ENCODE measurements around the gene MAK. TPM values are rescaled to one million over a fixed set of nuclear protein-coding genes. Genes with fewer than 3 reads are reported as not detected.
"Not testable (repeated sequence)": the region's sequence is repeated elsewhere in the genome, so short reads cannot be mapped to it uniquely, and the experiment has no call there.

The MAK gene
- total RNA-seq, 1 experiment from 2014 or later = 0.20 TPM

DNA sequence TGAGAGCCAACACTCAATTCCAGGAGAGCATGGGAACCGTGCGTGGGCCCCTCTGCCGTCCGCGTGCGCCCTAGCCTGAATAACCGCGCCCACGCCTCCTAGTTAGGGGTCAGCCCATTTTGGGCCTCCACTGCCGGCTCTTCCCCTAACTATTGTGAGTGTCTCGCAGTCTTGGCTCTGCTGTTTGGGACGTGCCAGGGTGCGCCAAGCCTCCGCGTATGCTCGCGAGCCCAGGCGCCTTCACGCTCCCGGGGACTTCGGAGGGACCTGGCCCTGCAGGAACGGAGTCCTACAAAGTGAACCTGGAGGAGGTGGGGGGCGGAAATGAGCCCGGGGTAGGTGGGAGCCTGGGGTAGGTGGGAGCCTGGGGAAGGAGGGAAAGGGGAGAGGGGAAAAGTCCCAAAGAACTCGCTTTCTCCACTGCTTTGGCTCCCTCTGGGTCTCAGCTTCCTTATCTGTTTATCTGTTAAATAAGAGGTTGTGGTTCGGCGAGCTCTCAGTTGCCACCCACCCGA lies 44.4 kb upstream of the MAK start:
- H3K9me3 ChIP-seq (ENCODE audit: control insufficient read depth, low read depth, low read length) = no peaks in the 10 kb centered on the region
- no peak overlapping the region for H3K27ac ChIP-seq (ENCODE audit: insufficient read length, low read depth, low read length)
- DNase-seq = peak; percentile 76
- peak overlapping the region; percentile 67 to 86 for H3K4me3 Mint-ChIP-seq
- no peak overlapping the region for H2BK120ac ChIP-seq (ENCODE audit: low read depth, low read length, poor library complexity, severe bottlenecking)
- no peak overlapping the region for H3K23ac ChIP-seq (ENCODE audit: insufficient read length, low read depth, low read length)
- H2AFZ ChIP-seq (ENCODE audit: low read length) = no peak overlapping the region
- H4K91ac ChIP-seq (ENCODE audit: insufficient read length, low read depth, low read length) = no peak overlapping the region
- H3K4me1 ChIP-seq (ENCODE audit: insufficient read depth, low read length) = no peaks in the 10 kb centered on the region
- H2BK15ac ChIP-seq (ENCODE audit: low read depth, low read length) = no peak overlapping the region
- no peak overlapping the region for H4K5ac ChIP-seq (ENCODE audit: insufficient read length, low read depth, low read length)
- WGBS (ENCODE audit: extremely low coverage, insufficient read length, low lambda C conversion rate) = no CpG with 5 or more reads among the region's 28 CpGs
- H3K9me3 Mint-ChIP-seq = no peaks in the 10 kb centered on the region
- peaks cover 13% of the 10 kb centered on the region; the same call in 1 of the 2 replicates for H3K27me3 ChIP-seq (ENCODE audit: insufficient read depth, low read length)
- H3K27me3 Mint-ChIP-seq (ENCODE audit: low read depth) = peaks cover 88% of the 10 kb centered on the region
- no peak overlapping the region for H3K18ac ChIP-seq (ENCODE audit: insufficient read length, low read depth, low read length)
- H3K14ac ChIP-seq (ENCODE audit: insufficient read depth, low read length) = no peak overlapping the region
- peaks cover 9 to 26% of the 10 kb centered on the region in 2 experiments for H3K4me1 Mint-ChIP-seq
- no peak overlapping the region for H2BK12ac ChIP-seq (ENCODE audit: insufficient read length, low read depth, low read length)
- H4K20me1 ChIP-seq (ENCODE audit: control insufficient read depth, insufficient read depth, insufficient read length) = no peaks in the 10 kb centered on the region
- TF ChIP-seq, protein P1, sequence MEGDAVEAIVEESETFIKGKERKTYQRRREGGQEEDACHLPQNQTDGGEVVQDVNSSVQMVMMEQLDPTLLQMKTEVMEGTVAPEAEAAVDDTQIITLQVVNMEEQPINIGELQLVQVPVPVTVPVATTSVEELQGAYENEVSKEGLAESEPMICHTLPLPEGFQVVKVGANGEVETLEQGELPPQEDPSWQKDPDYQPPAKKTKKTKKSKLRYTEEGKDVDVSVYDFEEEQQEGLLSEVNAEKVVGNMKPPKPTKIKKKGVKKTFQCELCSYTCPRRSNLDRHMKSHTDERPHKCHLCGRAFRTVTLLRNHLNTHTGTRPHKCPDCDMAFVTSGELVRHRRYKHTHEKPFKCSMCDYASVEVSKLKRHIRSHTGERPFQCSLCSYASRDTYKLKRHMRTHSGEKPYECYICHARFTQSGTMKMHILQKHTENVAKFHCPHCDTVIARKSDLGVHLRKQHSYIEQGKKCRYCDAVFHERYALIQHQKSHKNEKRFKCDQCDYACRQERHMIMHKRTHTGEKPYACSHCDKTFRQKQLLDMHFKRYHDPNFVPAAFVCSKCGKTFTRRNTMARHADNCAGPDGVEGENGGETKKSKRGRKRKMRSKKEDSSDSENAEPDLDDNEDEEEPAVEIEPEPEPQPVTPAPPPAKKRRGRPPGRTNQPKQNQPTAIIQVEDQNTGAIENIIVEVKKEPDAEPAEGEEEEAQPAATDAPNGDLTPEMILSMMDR (conservative IDR thresholded peaks at IDR 0.05) = no peak
- no peak overlapping the region for H3T11ph ChIP-seq (ENCODE audit: low read length)
- no peak overlapping the region for H3K27ac Mint-ChIP-seq
- H2BK20ac ChIP-seq (ENCODE audit: low read depth, low read length, poor library complexity, severe bottlenecking) = no peak overlapping the region
- no peak overlapping the region for H4K8ac ChIP-seq (replicated peaks; ENCODE audit: insufficient read length, low read depth, low read length)
- no peak overlapping the region for H2BK5ac ChIP-seq (ENCODE audit: insufficient read length, low read length)
- H3K4ac ChIP-seq (ENCODE audit: low read depth, low read length) = no peak overlapping the region
- H3K9ac ChIP-seq (ENCODE audit: extremely low read depth, insufficient read length, low read length) = no peak overlapping the region
- peaks cover 11% of the 10 kb centered on the region for H3K23me2 ChIP-seq (ENCODE audit: insufficient read length, low read depth, low read length, poor library complexity, severe bottlenecking)
- no peak overlapping the region for H2AK5ac ChIP-seq (ENCODE audit: insufficient read length, low read length)
- no peaks in the 10 kb centered on the region for H3K36me3 Mint-ChIP-seq (ENCODE audit: insufficient read depth in 1 of 3, low read depth in 3 of 3)
- H3K79me2 ChIP-seq (ENCODE audit: insufficient read depth, low read length) = no peaks in the 10 kb centered on the region
- no peak overlapping the region for H3K56ac ChIP-seq (ENCODE audit: insufficient read length, low read depth, low read length)
- H3K79me1 ChIP-seq (ENCODE audit: insufficient read depth, low read depth, low read length, poor library complexity, severe bottlenecking) = no peaks in the 10 kb centered on the region
- H3K4me2 ChIP-seq (ENCODE audit: insufficient read depth, insufficient read length, low read length) = peak overlapping the region; percentile 81

DNA sequence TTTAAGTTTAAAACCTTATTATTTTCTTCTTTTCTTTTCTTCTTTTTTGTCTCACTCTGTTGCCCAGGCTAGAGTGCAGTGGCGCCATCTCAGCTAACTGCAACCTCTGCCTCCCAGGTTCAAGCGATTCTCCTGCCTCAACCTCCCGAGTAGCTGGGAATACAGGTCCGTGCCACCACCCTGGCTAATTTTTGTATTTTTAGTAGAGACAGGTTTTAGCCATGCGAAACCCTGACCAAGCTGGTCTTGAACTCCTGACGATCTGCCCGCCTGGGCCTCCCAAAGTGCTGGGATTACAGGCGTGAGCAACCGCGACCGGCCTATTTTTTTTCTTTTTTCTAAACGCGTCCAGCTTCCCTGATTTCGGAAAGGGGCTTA lies 43.9 kb upstream of the MAK start:
- not testable (repeated sequence) for H3K23ac ChIP-seq (ENCODE audit: insufficient read length, low read depth, low read length); H3K27ac Mint-ChIP-seq; H3K79me2 ChIP-seq (ENCODE audit: insufficient read depth, low read length); H2BK20ac ChIP-seq (ENCODE audit: low read depth, low read length, poor library complexity, severe bottlenecking); H4K91ac ChIP-seq (ENCODE audit: insufficient read length, low read depth, low read length); H2AFZ ChIP-seq (ENCODE audit: low read length); H3K4ac ChIP-seq (ENCODE audit: low read depth, low read length); H4K20me1 ChIP-seq (ENCODE audit: control insufficient read depth, insufficient read depth, insufficient read length); H3K4me1 ChIP-seq (ENCODE audit: insufficient read depth, low read length); H3K14ac ChIP-seq (ENCODE audit: insufficient read depth, low read length); H3K9me3 ChIP-seq (ENCODE audit: control insufficient read depth, low read depth, low read length); H3K79me1 ChIP-seq (ENCODE audit: insufficient read depth, low read depth, low read length, poor library complexity, severe bottlenecking); H3K18ac ChIP-seq (ENCODE audit: insufficient read length, low read depth, low read length); H3K56ac ChIP-seq (ENCODE audit: insufficient read length, low read depth, low read length); H2BK5ac ChIP-seq (ENCODE audit: insufficient read length, low read length); H3K9ac ChIP-seq (ENCODE audit: extremely low read depth, insufficient read length, low read length); H2AK5ac ChIP-seq (ENCODE audit: insufficient read length, low read length); DNase-seq; H3T11ph ChIP-seq (ENCODE audit: low read length); H3K9me3 Mint-ChIP-seq; H3K36me3 Mint-ChIP-seq (ENCODE audit: insufficient read depth in 1 of 3, low read depth in 3 of 3); H2BK120ac ChIP-seq (ENCODE audit: low read depth, low read length, poor library complexity, severe bottlenecking); H4K5ac ChIP-seq (ENCODE audit: insufficient read length, low read depth, low read length); H2BK15ac ChIP-seq (ENCODE audit: low read depth, low read length); H4K8ac ChIP-seq (replicated peaks; ENCODE audit: insufficient read length, low read depth, low read length); H3K27ac ChIP-seq (ENCODE audit: insufficient read length, low read depth, low read length); H2BK12ac ChIP-seq (ENCODE audit: insufficient read length, low read depth, low read length)
- Histone ChIP-seq H3K23me2 (ENCODE audit: insufficient read length, low read depth, low read length, poor library complexity, severe bottlenecking) (peaks cover 11% of the 10 kb centered on the region), H3K27me3 (ENCODE audit: insufficient read depth, low read length) (peaks cover 13% of the 10 kb centered on the region; the same call in 1 of the 2 replicates), H3K4me2 (ENCODE audit: insufficient read depth, insufficient read length, low read length) (peak overlapping the region; percentile 81)
- Mint-ChIP-seq H3K4me3 (peak overlapping the region; percentile 67 to 86), H3K27me3 (ENCODE audit: low read depth) (peaks cover 86% of the 10 kb centered on the region), H3K4me1 (peaks cover 7 to 24% of the 10 kb centered on the region in 2 experiments)
- no CpG with 5 or more reads among the region's 14 CpGs for WGBS (ENCODE audit: extremely low coverage, insufficient read length, low lambda C conversion rate)
